NAMALWA (cell line): Measurements from ENCODE around the gene MSRB3.

Experiments used
- DNase-seq: peaks from one replicate; pipeline ENCODE4 v3.0.0-alpha.2; 2015; ENCODE audit warnings: low spot score

MSRB3 gene

GRCh38 chr12:65497660-65498059 is 219.2 kb downstream of the MSRB3 start:
- no peak for DNase-seq

- no peak for DNase-seq
Observed at GRCh38 chr12:65499167-65499566, 220.7 kb downstream of the MSRB3 start.

GRCh38 chr12:65500091-65500900 is 221.8 kb downstream of the MSRB3 start:
- DNase-seq: no peak

GRCh38 chr12:65501093-65501621 is 222.7 kb downstream of the MSRB3 start:
- no peak for DNase-seq

- no peak for DNase-seq
Observed at GRCh38 chr12:65501935-65502334, 223.5 kb downstream of the MSRB3 start.

- DNase-seq: no peak
Observed at GRCh38 chr12:65504417-65504816, 225.9 kb downstream of the MSRB3 start.

- DNase-seq: no peak
Observed at GRCh38 chr12:65505386-65506121, 227.1 kb downstream of the MSRB3 start.

GRCh38 chr12:65508276-65509035 is 230.0 kb downstream of the MSRB3 start:
- no peak for DNase-seq

GRCh38 chr12:65510007-65510406 is 231.5 kb downstream of the MSRB3 start:
- no peak for DNase-seq

- no peak for DNase-seq
Observed at GRCh38 chr12:65510584-65511050, 232.1 kb downstream of the MSRB3 start.

- no peak for DNase-seq
Observed at GRCh38 chr12:65511134-65511834, 232.8 kb downstream of the MSRB3 start.

- DNase-seq: no peak
Observed at GRCh38 chr12:65511912-65512311, 233.4 kb downstream of the MSRB3 start.
